GM23338 (cell line): Measurements from ENCODE around the gene CLDN7. TPM values are rescaled to one million over a fixed set of nuclear protein-coding genes. Genes with fewer than 3 reads are reported as not detected.
A peak's percentile ranks its signal among the peaks of the same experiment; 100 is the strongest.

Experiments used
- ATAC-seq: fragments of 200-7000 bp; cut with Tn5 transposase; 3 replicates; pipeline ENCODE4 v1.9.1; 2020
- DNase-seq: peaks from one replicate; pipeline ENCODE4 v3.0.0-alpha.2; 2015; ENCODE audit warnings: low spot score
- H2AFZ ChIP-seq: fragments of 200-600 bp; sonication (generic); 2 replicates; pipeline ENCODE4 v1.8.0; 2016; ENCODE audit warnings: antibody characterized with exemption, mild to moderate bottlenecking, moderate library complexity
- H3F3A ChIP-seq: fragments of 200-600 bp; sonication (generic); replicated peaks from 2 replicates; pipeline ENCODE4 v1.8.0; 2017; ENCODE audit warnings: antibody characterized with exemption, mixed run types, low read depth
- H3K27ac ChIP-seq: fragments of 200-600 bp; sonication (generic); 2 replicates; pipeline ENCODE4 v1.6.1; 2016; ENCODE audit warnings: low read depth
- H3K27me3 ChIP-seq: fragments of 200-600 bp; sonication (generic); 2 replicates; pipeline ENCODE4 v1.8.0; 2016; ENCODE audit warnings: mild to moderate bottlenecking, mixed run types, moderate library complexity; ENCODE audit not compliant: insufficient read depth
- H3K36me3 ChIP-seq: fragments of 200-600 bp; sonication (generic); 2 replicates; pipeline ENCODE4 v1.8.0; 2016; ENCODE audit warnings: mild to moderate bottlenecking; ENCODE audit not compliant: insufficient read depth
- H3K4me1 ChIP-seq: fragments of 200-600 bp; sonication (generic); 2 replicates; pipeline ENCODE4 v1.8.0; 2016; ENCODE audit warnings: mild to moderate bottlenecking, moderate library complexity; ENCODE audit not compliant: insufficient read depth
- H3K4me2 ChIP-seq: fragments of 200-600 bp; sonication (generic); 2 replicates; pipeline ENCODE4 v1.7.1; 2017; ENCODE audit warnings: mixed run types
- H3K4me3 ChIP-seq: fragments of 200-600 bp; sonication (generic); 2 replicates; pipeline ENCODE4 v1.6.1; 2016; ENCODE audit warnings: mixed run types
- H3K79me2 ChIP-seq: fragments of 200-600 bp; sonication (generic); replicated peaks from 2 replicates; pipeline ENCODE4 v1.8.0; 2017; ENCODE audit warnings: mild to moderate bottlenecking; ENCODE audit not compliant: insufficient read depth
- H3K9me2 ChIP-seq: fragments of 200-600 bp; sonication (generic); 2 replicates; pipeline ENCODE4 v1.8.0; 2017; ENCODE audit not compliant: insufficient read depth
- H4K20me1 ChIP-seq: fragments of 200-600 bp; sonication (generic); replicated peaks from 2 replicates; pipeline ENCODE4 v1.8.0; 2017; ENCODE audit warnings: mild to moderate bottlenecking; ENCODE audit not compliant: insufficient read depth
- H3K27ac Mint-ChIP-seq: 2 replicates; pipeline ENCODE4 v1.8.0; 2020; ENCODE audit warnings: inconsistent platforms, mild to moderate bottlenecking, moderate library complexity, mixed read lengths
- H3K27me3 Mint-ChIP-seq: 3 replicates; pipeline ENCODE4 v1.8.0; 2022; ENCODE audit warnings: low read depth, mild to moderate bottlenecking, moderate library complexity, mixed read lengths, inconsistent platforms; ENCODE audit not compliant: insufficient read depth, poor library complexity
- H3K36me3 Mint-ChIP-seq: 3 replicates; pipeline ENCODE4 v1.8.0; 2021; ENCODE audit warnings: low read depth, mild to moderate bottlenecking, inconsistent platforms, moderate library complexity, mixed read lengths
- H3K4me1 Mint-ChIP-seq: 3 replicates; pipeline ENCODE4 v1.8.0; 2020; ENCODE audit warnings: mild to moderate bottlenecking, inconsistent platforms, mixed read lengths
- H3K4me3 Mint-ChIP-seq: 3 replicates; pipeline ENCODE4 v1.8.0; 2021; ENCODE audit warnings: moderate library complexity, mild to moderate bottlenecking, inconsistent platforms, mixed read lengths
- H3K9me3 Mint-ChIP-seq: 3 replicates; pipeline ENCODE4 v1.8.0; 2020; ENCODE audit warnings: moderate library complexity, mild to moderate bottlenecking, inconsistent platforms, mixed read lengths
- CREB1 ChIP-seq: fragments of 250-450 bp; sonication (Bioruptor Pico); IDR thresholded peaks from 2 replicates; pipeline ENCODE4 v1.5.0; 2020; ENCODE audit warnings: low read depth, mild to moderate bottlenecking, moderate library complexity
- ETS1 ChIP-seq: IDR thresholded peaks from 2 replicates; pipeline ENCODE4 v1.6.1; 2016; ENCODE audit warnings: antibody characterized with exemption
- EZH2phosphoT487 ChIP-seq: fragments of 200-600 bp; sonication (generic); IDR thresholded peaks from one replicate; pipeline ENCODE4 v1.8.1; 2018; ENCODE audit warnings: antibody characterized with exemption; ENCODE audit not compliant: unreplicated experiment
- POLR2AphosphoS5 ChIP-seq: IDR thresholded peaks from 2 replicates; pipeline ENCODE4 v1.6.1; 2016; ENCODE audit warnings: antibody characterized with exemption, low read depth
- ZNF462 ChIP-seq: fragments of 250-450 bp; sonication (Bioruptor Pico); IDR thresholded peaks from 2 replicates; pipeline ENCODE4 v1.5.0; 2020; ENCODE audit warnings: mild to moderate bottlenecking, moderate library complexity
- polyA plus RNA-seq: library from polyadenylated mRNA; unstranded; fragments of >200 nt; fragmentation: Nextera tagmentation; extraction: Ambion mirVana; gene quantifications from 2 replicates; pipeline ENCODE4 v1.2.1, GENCODE V29; 2016
- total RNA-seq: library from RNA; depleted of rRNA; stranded (reverse); fragments of >200 nt; shearing (Covaris generic); gene quantifications from 2 replicates; pipeline ENCODE4 v1.2.3, GENCODE V29; 2014
- TF ChIP-seq, protein P1 (sequence below), 2 experiments: fragments of 200-600 bp in 1 of 2; sonication (generic) in 1 of 2; conservative IDR thresholded peaks; 2 replicates each; pipeline versions ENCODE4 v1.5.1 to v1.6.1; 2016 to 2017; ENCODE audit warnings: antibody characterized with exemption in 2 of 2, low read depth in 2 of 2, mild to moderate bottlenecking in 2 of 2, moderate library complexity in 1 of 2

The CLDN7 gene
- total and polyA plus RNA-seq, 2 experiments from 2014 or later = 50.7 to 111 TPM

DNA sequence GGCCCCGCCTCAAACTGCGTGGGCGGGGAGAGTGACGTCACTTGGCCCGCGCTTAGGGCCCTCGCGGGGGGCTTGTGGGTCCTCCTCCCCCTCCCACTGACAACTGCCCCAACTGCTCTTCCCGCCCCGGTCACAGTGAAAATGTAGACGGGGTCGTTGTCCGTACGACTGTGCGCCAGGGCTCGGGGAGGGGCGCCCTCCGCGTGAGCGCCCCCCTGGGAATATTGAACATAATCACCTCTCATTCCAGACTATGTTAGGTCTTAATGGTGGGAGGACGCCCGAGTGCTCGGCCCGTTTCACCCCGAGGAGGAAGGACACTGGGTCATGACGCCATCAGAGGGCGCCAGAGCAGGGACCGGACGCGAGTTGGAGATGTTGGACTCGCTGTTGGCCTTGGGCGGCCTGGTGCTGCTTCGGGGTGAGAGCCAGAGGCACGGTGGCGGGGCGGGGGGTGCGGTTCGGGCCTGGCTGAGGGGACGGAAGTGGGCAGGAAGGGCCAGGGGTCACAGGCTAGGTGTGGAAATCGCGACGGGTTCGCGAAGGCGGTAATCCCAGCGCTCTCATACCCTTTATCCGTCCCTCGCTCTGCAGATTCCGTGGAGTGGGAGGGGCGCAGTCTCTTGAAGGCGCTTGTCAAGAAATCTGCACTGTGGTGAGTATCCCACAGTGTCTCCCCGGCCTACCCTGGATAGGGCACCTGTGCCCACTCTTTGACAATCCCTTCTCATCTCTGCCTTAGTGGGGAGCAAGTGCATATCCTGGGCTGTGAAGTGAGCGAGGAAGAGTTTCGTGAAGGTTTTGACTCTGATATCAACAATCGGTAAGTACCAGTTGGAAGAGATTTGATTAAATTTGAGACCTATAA, 9.9 kb downstream of the CLDN7 start, which contains the start of gene ELP5:
Gene ELP5, plus strand, starts transcription at position 40 of the 868 bp plus-strand sequence. Its CDS starts 336 bp downstream, at position 376.
- peak within 1 kb of the TSS; percentile 65 for H3K4me3 ChIP-seq
- peak within 1 kb of the TSS; percentile 91 for H3K4me3 Mint-ChIP-seq
- TF ChIP-seq POLR2AphosphoS5 (peak; percentile 91), EZH2phosphoT487 (no peak), ETS1 (peak; percentile 52; the same call in 1 of the 2 replicates), ZNF462 (CRISPR knock-in tag) (no peak), CREB1 (CRISPR knock-in tag) (peak; percentile 94)
- TF ChIP-seq, protein P1, sequence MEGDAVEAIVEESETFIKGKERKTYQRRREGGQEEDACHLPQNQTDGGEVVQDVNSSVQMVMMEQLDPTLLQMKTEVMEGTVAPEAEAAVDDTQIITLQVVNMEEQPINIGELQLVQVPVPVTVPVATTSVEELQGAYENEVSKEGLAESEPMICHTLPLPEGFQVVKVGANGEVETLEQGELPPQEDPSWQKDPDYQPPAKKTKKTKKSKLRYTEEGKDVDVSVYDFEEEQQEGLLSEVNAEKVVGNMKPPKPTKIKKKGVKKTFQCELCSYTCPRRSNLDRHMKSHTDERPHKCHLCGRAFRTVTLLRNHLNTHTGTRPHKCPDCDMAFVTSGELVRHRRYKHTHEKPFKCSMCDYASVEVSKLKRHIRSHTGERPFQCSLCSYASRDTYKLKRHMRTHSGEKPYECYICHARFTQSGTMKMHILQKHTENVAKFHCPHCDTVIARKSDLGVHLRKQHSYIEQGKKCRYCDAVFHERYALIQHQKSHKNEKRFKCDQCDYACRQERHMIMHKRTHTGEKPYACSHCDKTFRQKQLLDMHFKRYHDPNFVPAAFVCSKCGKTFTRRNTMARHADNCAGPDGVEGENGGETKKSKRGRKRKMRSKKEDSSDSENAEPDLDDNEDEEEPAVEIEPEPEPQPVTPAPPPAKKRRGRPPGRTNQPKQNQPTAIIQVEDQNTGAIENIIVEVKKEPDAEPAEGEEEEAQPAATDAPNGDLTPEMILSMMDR (conservative IDR thresholded peaks at IDR 0.05; ENCODE audit: low read depth in 2 of 2) = peak; percentile 7 to 59; a peak in 2 of 4 replicates
- H3K27ac Mint-ChIP-seq = peak within 1 kb of the TSS; percentile 100
- H3K27ac ChIP-seq = peak within 1 kb of the TSS; percentile 96
- H3K36me3 ChIP-seq = peaks cover 13% of the 10 kb centered on the region
- peak; percentile 70 for ATAC-seq
- no peaks in the 10 kb centered on the region for H3K9me2 ChIP-seq
- peaks cover 3% of the 10 kb centered on the region; the same call in 2 of the 3 replicates for H3K9me3 Mint-ChIP-seq
- peak; percentile 97 for DNase-seq
- peaks cover 32% of the 10 kb centered on the region for H4K20me1 ChIP-seq
- H3K36me3 Mint-ChIP-seq = peaks cover 45% of the 10 kb centered on the region
- no peaks in the 10 kb centered on the region for H3K27me3 ChIP-seq
- H3K4me1 Mint-ChIP-seq = peaks cover 28% of the 10 kb centered on the region
- H2AFZ ChIP-seq = peak within 1 kb of the TSS; percentile 44; the same call in 1 of the 2 replicates
- H3K4me2 ChIP-seq = peak within 1 kb of the TSS; percentile 98
- H3K27me3 Mint-ChIP-seq = peaks cover 18% of the 10 kb centered on the region
- H3K79me2 ChIP-seq = peaks cover 53% of the 10 kb centered on the region
- peaks cover 15% of the 10 kb centered on the region; the same call in 1 of the 2 replicates for H3F3A ChIP-seq
- H3K4me1 ChIP-seq = peaks cover 15% of the 10 kb centered on the region
